ENCODE data around the gene PCBP3. TPM values are rescaled to one million over a fixed set of nuclear protein-coding genes. Genes with fewer than 3 reads are reported as not detected.

PCBP3 gene
- total RNA-seq, 2 donors from 2014 or later = 11.6 to 16.5 TPM

DNA sequence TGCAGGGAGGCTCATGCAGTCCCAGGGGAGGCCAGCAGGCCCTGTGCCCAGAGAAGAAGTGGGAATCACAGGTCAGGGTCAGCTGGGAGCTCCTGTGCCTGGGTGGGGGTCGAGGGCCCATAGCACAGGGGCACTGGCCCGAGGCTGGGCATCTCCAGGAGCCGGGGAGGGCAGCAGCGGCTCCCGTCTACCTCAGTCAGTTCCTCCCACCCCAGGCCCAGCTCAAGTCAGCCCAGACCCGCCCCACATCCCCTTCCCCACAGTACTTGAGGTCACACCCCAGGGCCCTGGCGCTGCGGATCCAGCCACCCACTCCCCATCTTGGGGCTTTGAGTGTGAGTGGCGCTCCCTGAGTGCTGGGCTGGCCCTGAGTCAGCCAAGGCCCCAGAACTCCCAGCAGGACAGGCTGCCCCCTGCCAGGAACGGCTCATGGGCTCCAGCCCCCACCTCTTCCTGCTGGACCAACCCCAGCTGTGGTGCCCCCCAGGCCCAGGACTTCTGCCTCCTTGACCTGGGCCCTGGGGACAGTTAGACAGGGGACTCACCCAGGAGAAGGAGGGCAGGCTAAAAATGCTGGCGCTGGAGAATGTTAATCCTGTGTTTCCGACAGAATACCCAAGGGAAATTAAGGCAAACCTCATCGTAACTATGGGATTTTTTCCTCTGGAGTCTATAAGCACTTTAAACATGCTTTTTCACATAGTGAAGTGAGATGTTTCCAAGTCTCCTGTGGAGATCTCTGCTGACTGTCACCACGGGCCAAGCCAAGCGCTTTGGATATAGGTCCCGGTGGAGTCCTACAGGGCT lies 269.3 kb downstream of the PCBP3 start:
- H3K4me3 Mint-ChIP-seq = no peak overlapping the region
- no peaks in the 10 kb centered on the region for H3K27me3 Mint-ChIP-seq
- no peaks in the 10 kb centered on the region for H3K36me3 Mint-ChIP-seq (ENCODE audit: low read depth)
- no peak for ATAC-seq (replicated peaks)
- H3K4me1 Mint-ChIP-seq = no peaks in the 10 kb centered on the region
- no peak overlapping the region for H3K27ac Mint-ChIP-seq
- no peaks in the 10 kb centered on the region for H3K9me3 Mint-ChIP-seq

DNA sequence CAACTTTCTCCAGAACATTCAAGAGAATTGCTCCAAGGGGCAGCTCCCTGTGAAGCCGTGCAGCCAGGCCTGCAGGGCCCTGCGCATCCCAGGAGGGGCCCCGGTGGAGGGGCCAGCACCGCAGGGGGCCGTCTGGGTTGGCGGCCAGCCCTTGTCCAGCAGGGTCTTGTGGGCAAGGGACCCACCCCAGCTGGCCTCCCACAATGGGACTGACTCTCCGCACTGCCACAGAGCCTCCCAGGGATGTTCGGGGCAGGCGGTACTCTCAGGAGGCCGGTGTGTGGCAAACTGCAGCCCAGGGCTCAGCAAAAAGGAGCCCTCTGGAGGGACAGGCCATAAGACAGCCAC lies 269.9 kb downstream of the PCBP3 start:
- Mint-ChIP-seq H3K4me3 (no peak overlapping the region), H3K36me3 (ENCODE audit: low read depth) (no peaks in the 10 kb centered on the region), H3K27me3 (no peaks in the 10 kb centered on the region), H3K9me3 (no peaks in the 10 kb centered on the region), H3K27ac (no peak overlapping the region), H3K4me1 (no peaks in the 10 kb centered on the region)
- no peak for ATAC-seq (replicated peaks)

DNA sequence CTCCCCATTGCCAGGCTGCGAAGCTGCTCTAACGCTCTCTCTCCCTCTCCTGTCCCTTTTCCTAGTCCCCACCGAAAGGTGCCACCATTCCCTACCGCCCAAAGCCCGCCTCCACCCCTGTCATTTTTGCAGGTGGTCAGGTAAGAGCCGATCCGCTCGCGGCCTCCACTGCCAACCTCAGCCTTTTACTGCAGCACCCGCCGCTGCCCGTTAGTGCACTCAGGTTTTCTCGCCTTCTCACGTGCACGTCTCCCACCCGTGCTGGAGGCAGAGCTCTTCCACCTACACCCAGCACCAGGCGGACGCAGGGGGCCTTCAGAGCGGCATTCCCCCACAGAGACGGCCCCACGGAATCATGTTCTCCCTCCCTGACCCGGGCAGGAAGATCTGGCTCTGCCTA lies 270.4 kb downstream of the PCBP3 start:
- Mint-ChIP-seq H3K27ac (no peak overlapping the region), H3K4me3 (no peak overlapping the region)
- ATAC-seq (replicated peaks) = no peak

DNA sequence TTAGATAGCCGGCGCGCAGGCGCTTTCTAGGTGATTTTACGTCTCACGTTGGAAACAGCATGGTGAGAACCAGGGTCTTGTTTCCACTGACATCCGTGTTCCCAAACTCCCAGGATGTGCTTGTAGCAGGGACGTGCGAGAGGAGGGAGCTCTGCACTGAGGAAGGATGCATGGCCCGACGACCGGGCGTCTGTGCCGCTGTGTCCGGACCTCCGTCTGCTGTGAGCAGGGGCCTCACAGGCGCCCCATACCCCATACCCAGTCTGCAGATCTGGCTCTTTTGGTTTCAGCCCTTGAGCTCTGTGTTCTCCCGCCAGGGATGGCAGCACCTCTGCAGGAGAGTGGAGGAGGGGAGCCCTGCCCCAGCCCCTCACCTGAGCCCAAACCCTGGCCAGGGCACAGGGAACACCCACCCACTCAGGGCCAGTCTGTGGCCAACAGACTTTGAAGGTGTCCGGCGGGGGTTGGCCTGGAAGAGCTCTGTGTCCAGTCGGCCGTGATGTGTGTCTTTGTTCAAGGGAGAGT lies 270.9 kb downstream of the PCBP3 start:
- no peak overlapping the region for H3K4me3 Mint-ChIP-seq
- H3K36me3 Mint-ChIP-seq (ENCODE audit: low read depth) = no peaks in the 10 kb centered on the region
- no peak for ATAC-seq (replicated peaks)
- H3K27me3 Mint-ChIP-seq = no peaks in the 10 kb centered on the region
- H3K27ac Mint-ChIP-seq = no peak overlapping the region
- H3K4me1 Mint-ChIP-seq = no peaks in the 10 kb centered on the region
- no peaks in the 10 kb centered on the region for H3K9me3 Mint-ChIP-seq

More for the DNA sequence above, 270.4 kb downstream of the PCBP3 start:
- Mint-ChIP-seq H3K4me1 (no peaks in the 10 kb centered on the region), H3K27me3 (no peaks in the 10 kb centered on the region), H3K36me3 (ENCODE audit: low read depth) (no peaks in the 10 kb centered on the region), H3K9me3 (no peaks in the 10 kb centered on the region)

DNA sequence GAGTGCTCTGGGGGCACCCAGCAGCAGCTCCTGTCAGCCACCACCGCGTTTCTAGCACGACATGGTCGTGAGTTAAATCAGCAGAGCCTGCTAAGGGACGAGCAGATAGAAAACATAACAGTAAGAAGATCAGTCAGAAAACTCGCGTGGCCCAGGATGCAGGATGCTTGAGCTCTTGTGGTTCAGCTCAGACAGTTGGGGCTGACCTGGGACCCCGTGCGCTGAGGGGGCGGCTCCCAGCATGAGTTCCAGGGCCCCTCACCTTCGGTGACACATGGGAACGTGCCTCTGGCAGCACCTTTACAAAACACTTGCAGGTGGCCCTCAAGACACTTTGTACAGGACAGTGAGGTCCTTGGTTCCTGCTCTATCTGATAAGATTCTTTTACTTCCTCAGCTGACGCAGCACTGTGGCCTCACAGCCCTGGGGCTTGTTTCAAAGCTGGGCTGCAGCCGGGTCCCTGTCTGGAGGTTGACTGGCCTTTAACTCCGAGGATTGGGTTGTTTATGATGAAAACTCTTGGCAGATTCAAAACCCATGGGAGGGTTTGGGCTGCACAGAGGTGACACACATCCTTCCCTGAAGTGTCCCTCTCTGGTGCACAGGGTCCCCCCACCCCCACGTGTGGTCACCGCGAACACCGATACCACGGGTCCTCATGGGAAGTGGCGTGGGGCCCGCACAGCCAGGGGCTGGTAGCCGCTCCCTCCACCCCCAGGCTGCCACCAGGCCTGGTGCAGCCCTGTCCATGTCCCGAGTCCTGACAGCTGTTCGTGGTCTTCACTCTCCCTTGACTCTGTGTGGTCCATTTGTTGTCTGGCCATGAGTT lies 272.7 kb downstream of the PCBP3 start:
- no peak for ATAC-seq (replicated peaks)
- H3K36me3 Mint-ChIP-seq (ENCODE audit: low read depth) = no peaks in the 10 kb centered on the region
- no peak overlapping the region for H3K27ac Mint-ChIP-seq
- H3K27me3 Mint-ChIP-seq = no peaks in the 10 kb centered on the region
- H3K9me3 Mint-ChIP-seq = no peaks in the 10 kb centered on the region
- no peaks in the 10 kb centered on the region for H3K4me1 Mint-ChIP-seq
- no peak overlapping the region for H3K4me3 Mint-ChIP-seq

DNA sequence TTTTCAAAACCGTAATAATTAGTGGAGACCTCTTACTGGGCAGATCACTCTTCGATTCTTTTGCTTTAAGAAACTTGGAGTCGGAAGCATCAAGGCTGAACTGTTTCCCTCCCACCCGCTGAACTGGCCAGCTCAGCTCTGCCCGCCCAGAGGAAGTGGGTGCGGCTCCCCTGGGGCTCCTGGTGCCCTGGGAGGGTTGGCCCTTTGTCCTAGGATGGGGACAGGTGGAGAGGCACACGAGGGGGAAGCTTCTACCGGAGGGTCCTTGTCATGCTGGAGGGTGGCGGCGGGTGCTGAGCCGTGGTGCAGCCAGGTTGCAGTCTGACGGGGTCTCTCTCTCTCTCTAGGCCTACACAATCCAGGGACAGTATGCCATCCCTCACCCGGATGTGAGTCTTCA lies 273.7 kb downstream of the PCBP3 start:
- Mint-ChIP-seq H3K4me3 (no peak overlapping the region), H3K27me3 (no peaks in the 10 kb centered on the region), H3K27ac (no peak overlapping the region), H3K4me1 (no peaks in the 10 kb centered on the region), H3K36me3 (ENCODE audit: low read depth) (no peaks in the 10 kb centered on the region), H3K9me3 (no peaks in the 10 kb centered on the region)
- no peak for ATAC-seq (replicated peaks)

DNA sequence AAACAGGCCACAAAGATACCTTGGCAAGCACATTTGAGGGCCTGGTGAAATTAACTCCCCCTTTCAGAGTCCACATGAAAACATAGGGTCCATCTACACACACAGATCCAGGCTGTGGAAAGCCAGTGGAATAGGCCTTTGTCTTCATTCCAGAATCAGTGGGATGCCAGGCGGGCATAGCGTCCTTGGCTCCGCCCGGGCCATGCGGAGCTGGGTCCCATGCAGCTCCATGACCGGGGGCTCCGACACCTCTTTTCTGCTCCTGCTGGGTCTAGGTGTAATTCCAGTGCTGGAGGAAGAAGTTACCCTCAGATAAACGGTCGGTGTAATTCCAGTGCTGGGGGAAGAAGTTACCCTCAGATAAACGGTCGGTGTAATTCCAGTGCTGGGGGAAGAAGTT lies 274.5 kb downstream of the PCBP3 start:
- H3K4me1 Mint-ChIP-seq = no peaks in the 10 kb centered on the region

DNA sequence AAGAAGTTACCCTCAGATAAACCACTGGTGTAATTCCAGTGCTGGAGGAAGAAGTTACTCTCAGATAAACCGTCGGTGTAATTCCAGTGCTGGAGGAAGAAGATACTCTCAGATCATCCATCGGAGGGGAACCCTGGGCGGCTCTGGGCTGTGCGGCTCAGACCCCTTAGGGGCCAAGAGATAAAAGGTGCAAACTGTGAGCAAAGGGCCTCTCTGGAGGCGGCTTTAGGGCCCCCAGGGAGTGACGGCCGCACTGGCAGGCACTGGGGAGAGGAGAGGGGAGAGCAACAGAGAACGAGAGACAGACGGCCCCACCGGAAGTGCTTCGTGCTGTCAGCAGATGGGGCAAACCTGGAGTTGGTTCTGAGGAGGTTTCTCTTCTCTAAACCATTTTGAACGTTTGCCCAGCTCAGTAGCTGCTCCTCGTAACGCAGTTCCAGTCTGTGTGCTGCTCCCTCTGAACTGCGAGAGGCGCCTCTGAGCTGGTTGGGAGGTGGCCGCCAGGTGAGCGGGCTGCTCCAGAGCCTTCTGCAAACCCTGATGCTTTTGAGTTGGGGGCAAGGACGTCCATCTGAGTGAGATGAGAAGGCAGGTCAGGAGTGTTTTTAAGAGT lies 275.4 kb downstream of the PCBP3 start:
- Mint-ChIP-seq H3K4me1 (no peaks in the 10 kb centered on the region), H3K27me3 (no peaks in the 10 kb centered on the region), H3K27ac (no peak overlapping the region), H3K4me3 (no peak overlapping the region), H3K9me3 (no peaks in the 10 kb centered on the region), H3K36me3 (ENCODE audit: low read depth) (no peaks in the 10 kb centered on the region)
- ATAC-seq (replicated peaks) = no peak

More for the DNA sequence above, 274.5 kb downstream of the PCBP3 start:
- Mint-ChIP-seq H3K27ac (no peak overlapping the region), H3K36me3 (ENCODE audit: low read depth) (no peaks in the 10 kb centered on the region), H3K9me3 (no peaks in the 10 kb centered on the region), H3K27me3 (no peaks in the 10 kb centered on the region), H3K4me3 (no peak overlapping the region)
- ATAC-seq (replicated peaks) = no peak

DNA sequence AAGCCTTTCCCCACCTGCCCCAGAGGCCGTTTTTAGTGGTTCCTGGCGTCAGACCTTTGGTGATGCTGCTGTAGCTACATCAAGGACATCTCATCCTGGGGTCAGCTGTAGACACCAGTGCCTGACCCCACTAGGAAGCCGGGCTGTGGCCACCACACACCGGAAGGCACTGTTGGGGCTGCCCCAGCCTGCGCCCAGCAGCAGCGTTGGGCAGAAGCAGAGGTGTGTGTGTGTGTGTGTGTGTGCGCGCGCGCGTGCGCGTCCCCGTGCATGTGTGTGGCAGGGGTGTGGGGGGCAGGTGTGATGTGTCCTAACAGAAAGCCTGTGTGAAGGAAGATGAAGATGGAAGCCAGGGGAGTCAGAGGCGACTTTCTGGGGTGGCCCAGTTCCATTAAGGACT lies 276.1 kb downstream of the PCBP3 start:
- H3K36me3 Mint-ChIP-seq (ENCODE audit: low read depth) = no peaks in the 10 kb centered on the region
- H3K4me3 Mint-ChIP-seq = no peak overlapping the region
- H3K27me3 Mint-ChIP-seq = no peaks in the 10 kb centered on the region
- no peaks in the 10 kb centered on the region for H3K4me1 Mint-ChIP-seq
- ATAC-seq (replicated peaks) = no peak
- H3K9me3 Mint-ChIP-seq = no peaks in the 10 kb centered on the region
- H3K27ac Mint-ChIP-seq = no peak overlapping the region

DNA sequence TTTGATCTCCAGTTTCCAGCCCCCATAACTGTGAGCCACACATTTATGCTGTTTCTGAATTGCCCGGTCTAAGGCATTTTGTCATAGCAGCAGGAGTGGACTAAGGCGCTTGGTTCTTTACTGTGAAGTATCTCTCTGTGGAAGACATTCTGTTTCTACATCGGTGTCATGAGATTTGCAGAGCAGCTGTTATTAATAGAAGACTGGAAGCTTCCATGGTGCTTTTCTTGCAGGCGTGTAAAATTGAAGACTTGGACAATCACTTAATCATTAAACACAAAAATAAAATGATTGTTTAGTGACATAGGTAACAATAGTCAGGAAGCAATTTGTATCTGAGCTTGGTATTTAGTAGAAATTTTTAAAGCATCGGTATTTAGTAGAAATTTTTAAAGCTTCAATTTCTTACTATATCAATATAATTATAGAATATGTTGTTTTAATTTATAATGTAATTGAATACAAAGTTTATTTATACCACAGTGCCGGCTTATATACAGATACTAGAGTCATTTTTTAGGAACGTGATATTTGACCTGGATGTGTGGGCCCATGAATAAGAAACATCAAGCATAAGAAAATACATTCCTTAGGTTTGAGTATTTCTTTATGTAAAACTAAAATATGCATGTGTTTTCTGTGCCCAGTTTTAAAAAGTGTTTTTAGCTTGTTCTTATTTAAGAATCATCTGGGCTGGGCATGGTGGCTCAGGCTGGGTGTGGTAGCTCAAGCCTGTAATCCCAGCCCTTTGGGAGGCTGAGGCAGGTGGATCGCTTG lies 277.5 kb downstream of the PCBP3 start:
- H3K9me3 Mint-ChIP-seq = no peaks in the 10 kb centered on the region
- no peaks in the 10 kb centered on the region for H3K36me3 Mint-ChIP-seq (ENCODE audit: low read depth)
- no peak overlapping the region for H3K27ac Mint-ChIP-seq
- no peaks in the 10 kb centered on the region for H3K27me3 Mint-ChIP-seq
- no peak for ATAC-seq (replicated peaks)
- H3K4me3 Mint-ChIP-seq = no peak overlapping the region
- H3K4me1 Mint-ChIP-seq = no peaks in the 10 kb centered on the region

DNA sequence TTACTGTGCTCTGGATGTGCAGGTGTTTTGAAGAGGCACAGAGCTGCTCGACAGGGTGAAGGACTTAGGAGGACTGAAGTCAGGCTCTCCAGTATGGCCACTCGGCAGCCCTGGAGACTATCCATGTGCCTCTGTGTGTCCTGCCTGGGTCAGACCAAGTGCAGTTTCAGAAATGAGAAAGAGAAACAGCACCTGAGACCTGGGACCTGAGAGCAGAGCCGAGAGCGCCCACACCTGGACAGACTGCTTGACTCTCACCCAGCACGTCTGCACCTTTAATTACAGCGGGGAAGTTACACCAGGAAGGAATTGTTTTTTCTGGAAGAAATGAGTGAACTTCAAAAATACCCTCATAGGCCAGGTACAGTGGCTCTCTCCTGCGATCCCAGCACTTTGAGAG lies 278.4 kb downstream of the PCBP3 start:
- Mint-ChIP-seq H3K9me3 (no peaks in the 10 kb centered on the region), H3K27ac (no peak overlapping the region), H3K36me3 (ENCODE audit: low read depth) (no peaks in the 10 kb centered on the region), H3K4me1 (peaks cover 5% of the 10 kb centered on the region), H3K27me3 (no peaks in the 10 kb centered on the region), H3K4me3 (no peak overlapping the region)
- ATAC-seq (replicated peaks) = no peak

DNA sequence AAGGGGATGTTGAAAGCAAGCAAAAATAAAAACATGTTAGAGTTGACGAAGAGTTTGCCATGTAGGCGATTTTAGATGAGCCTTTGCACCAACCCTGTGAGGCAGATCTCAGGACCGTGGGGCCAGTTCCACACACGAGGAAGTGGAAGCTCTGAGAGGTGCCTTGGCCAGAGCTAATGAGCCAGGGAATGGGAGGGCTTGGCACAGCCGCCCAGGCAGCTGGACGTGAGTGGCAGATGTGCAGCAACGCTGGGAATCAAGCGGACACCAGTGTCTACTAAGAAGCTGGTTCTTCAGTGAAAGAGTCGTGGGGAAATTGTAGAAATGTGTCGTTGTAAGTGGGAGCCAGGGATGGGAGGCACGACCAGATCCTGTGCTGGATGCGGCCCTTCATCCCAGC lies 279.1 kb downstream of the PCBP3 start:
- no peak for ATAC-seq (replicated peaks)
- H3K9me3 Mint-ChIP-seq = no peaks in the 10 kb centered on the region
- peaks cover 5% of the 10 kb centered on the region for H3K4me1 Mint-ChIP-seq
- H3K4me3 Mint-ChIP-seq = no peak overlapping the region
- H3K27ac Mint-ChIP-seq = no peak overlapping the region
- no peaks in the 10 kb centered on the region for H3K36me3 Mint-ChIP-seq (ENCODE audit: low read depth)
- H3K27me3 Mint-ChIP-seq = no peaks in the 10 kb centered on the region

DNA sequence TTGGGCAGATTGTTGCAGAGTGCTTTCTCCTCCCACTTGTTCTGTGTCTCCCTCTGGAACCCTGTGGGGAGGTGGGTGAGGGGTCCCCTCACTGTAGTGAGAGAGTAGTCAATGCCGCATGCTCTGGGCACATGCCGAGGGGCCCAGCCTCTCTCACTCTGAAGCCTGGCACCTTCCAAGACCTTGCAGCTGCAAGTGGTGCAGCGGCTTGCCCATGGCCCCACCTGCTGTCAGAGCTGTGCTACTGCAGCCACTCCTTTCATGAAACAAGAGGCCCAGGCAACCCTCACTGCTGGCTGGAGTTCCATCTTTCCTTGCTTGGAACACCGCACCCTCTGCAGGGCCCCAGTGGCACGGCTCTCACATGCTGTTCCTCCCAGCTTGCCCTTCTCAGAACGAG lies 279.6 kb downstream of the PCBP3 start:
- ATAC-seq (replicated peaks) = peak; percentile 64
- Mint-ChIP-seq H3K4me3 (no peak overlapping the region), H3K27ac (no peak overlapping the region), H3K27me3 (no peaks in the 10 kb centered on the region), H3K9me3 (no peaks in the 10 kb centered on the region), H3K4me1 (peaks cover 5% of the 10 kb centered on the region), H3K36me3 (ENCODE audit: low read depth) (no peaks in the 10 kb centered on the region)

DNA sequence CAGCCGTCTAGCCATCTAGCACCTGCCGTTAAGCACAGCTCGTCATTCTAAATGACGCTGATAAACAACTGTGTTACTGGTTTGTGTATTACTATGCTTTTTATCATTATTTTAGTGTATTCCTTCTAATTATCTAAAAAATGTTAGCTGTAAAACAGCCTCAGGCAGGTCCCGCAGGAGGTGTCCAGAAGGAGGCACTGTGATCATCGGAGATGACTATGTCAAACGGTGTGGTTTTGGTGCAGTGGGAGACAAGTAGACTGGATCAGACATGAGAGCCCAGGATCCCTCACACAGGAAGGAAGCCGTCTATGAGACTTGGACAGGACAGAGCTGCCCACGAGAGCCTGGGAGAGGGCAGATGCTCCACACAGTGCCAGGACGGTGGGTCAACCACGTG lies 282.8 kb downstream of the PCBP3 start:
- H3K36me3 Mint-ChIP-seq (ENCODE audit: low read depth) = no peaks in the 10 kb centered on the region
- peaks cover 5% of the 10 kb centered on the region for H3K4me1 Mint-ChIP-seq
- H3K27ac Mint-ChIP-seq = no peak overlapping the region
- no peaks in the 10 kb centered on the region for H3K9me3 Mint-ChIP-seq
- H3K4me3 Mint-ChIP-seq = no peak overlapping the region
- ATAC-seq (replicated peaks) = no peak
- H3K27me3 Mint-ChIP-seq = no peaks in the 10 kb centered on the region
